H1 (cell line): ENCODE measurements around the gene ANP32B. TPM values are rescaled to one million over a fixed set of nuclear protein-coding genes. Genes with fewer than 3 reads are reported as not detected.

Experiments used
- CTCF ChIA-PET: fragments of 300-600 bp; sonication (Branson Sonifier 250); formaldehyde crosslinking; loops from one replicate; lab custom pipeline; 2021; ENCODE audit not compliant: partially characterized antibody; lab: Charles Lee
- POLR2A ChIA-PET: fragments of 300-600 bp; sonication (Branson Sonifier 250); formaldehyde crosslinking; loops from one replicate; lab custom pipeline; 2021; ENCODE audit warnings: inconsistent platforms; ENCODE audit not compliant: partially characterized antibody; lab: Charles Lee
- DNase-seq, 2 experiments: peaks; one replicate each; pipeline versions ENCODE4 v3.0.0 to v3.0.0-alpha.2; 2010 to 2022; ENCODE audit warnings: low spot score in 2 of 2, low read depth in 1 of 2, mixed read lengths in 1 of 2
- FAIRE-seq: peaks from 2 replicates; lab custom pipeline; 2011; peaks lifted over from hg19 to GRCh38; lab: Jason Lieb, UNC
- H2AFZ ChIP-seq: 2 replicates; pipeline ENCODE4 v1.8.1; 2012; ENCODE audit warnings: low read length, inconsistent platforms
- H2AK5ac ChIP-seq: 2 replicates; pipeline ENCODE4 v1.6.1; 2013; ENCODE audit warnings: low read depth, low read length
- H2BK120ac ChIP-seq: replicated peaks from 2 replicates; pipeline ENCODE3; 2013; ENCODE audit warnings: low read depth, low read length, inconsistent platforms
- H2BK12ac ChIP-seq: 2 replicates; pipeline ENCODE4 v1.6.1; 2013; ENCODE audit warnings: low read depth, low read length
- H2BK15ac ChIP-seq: 2 replicates; pipeline ENCODE4 v1.6.1; 2013; ENCODE audit warnings: low read length
- H2BK20ac ChIP-seq: 2 replicates; pipeline ENCODE4 v1.6.1; 2013; ENCODE audit warnings: low read length
- H2BK5ac ChIP-seq: 2 replicates; pipeline ENCODE4 v1.6.1; 2013; ENCODE audit warnings: low read depth, low read length
- H3K14ac ChIP-seq: 2 replicates; pipeline ENCODE4 v1.6.1; 2013; ENCODE audit warnings: inconsistent platforms; ENCODE audit not compliant: insufficient read length
- H3K18ac ChIP-seq: 2 replicates; pipeline ENCODE4 v1.6.1; 2013; ENCODE audit warnings: low read length; ENCODE audit errors: extremely low read depth
- H3K23ac ChIP-seq: 2 replicates; pipeline ENCODE4 v1.6.1; 2013; ENCODE audit warnings: inconsistent platforms; ENCODE audit not compliant: insufficient read length
- H3K23me2 ChIP-seq: 2 replicates; pipeline ENCODE4 v1.6.1; 2013; ENCODE audit warnings: low read depth, low read length
- H3K27ac ChIP-seq: 2 replicates; pipeline ENCODE4 v1.6.1; 2011; ENCODE audit warnings: low read depth, low read length, inconsistent platforms
- H3K27me3 ChIP-seq, 4 experiments: replicated peaks in 1 of 4; 1 replicate in 1 of 4; 2 replicates in 3 of 4; pipeline versions ENCODE4 v1.6.1 to v1.8.1; 2011 to 2013; ENCODE audit warnings: low read length in 3 of 4, mild to moderate bottlenecking in 3 of 4, inconsistent platforms in 2 of 4, mixed read lengths in 2 of 4, moderate library complexity in 1 of 4; ENCODE audit not compliant: control insufficient read depth in 3 of 4, insufficient read depth in 3 of 4; ENCODE audit errors: extremely low read depth in 1 of 4
- H3K36me3 ChIP-seq, 4 experiments: 2 replicates each; pipeline versions ENCODE4 v1.6.1 to v1.8.1; 2011 to 2013; ENCODE audit warnings: mild to moderate bottlenecking in 4 of 4, low read length in 3 of 4, moderate library complexity in 2 of 4, control low read depth in 1 of 4, inconsistent platforms in 1 of 4; ENCODE audit not compliant: insufficient read depth in 4 of 4, control insufficient read depth in 2 of 4
- H3K4ac ChIP-seq: replicated peaks from 2 replicates; pipeline ENCODE3; 2013; ENCODE audit warnings: low read length, low read depth, mixed read lengths, inconsistent platforms; ENCODE audit not compliant: insufficient read length
- H3K4me1 ChIP-seq, 4 experiments: replicated peaks in 1 of 4; 1 replicate in 1 of 4; 2 replicates in 3 of 4; pipeline versions ENCODE4 v1.6.1 to v1.8.1; 2011 to 2013; ENCODE audit warnings: low read length in 3 of 4, inconsistent platforms in 2 of 4, mixed read lengths in 1 of 4; ENCODE audit not compliant: insufficient read depth in 4 of 4, control insufficient read depth in 3 of 4
- H3K4me2 ChIP-seq, 2 experiments: 2 replicates each; pipeline versions ENCODE4 v1.6.1 to v1.8.1; 2011 to 2013; ENCODE audit warnings: low read depth in 2 of 2, low read length in 2 of 2, control low read depth in 1 of 2, inconsistent platforms in 1 of 2, mild to moderate bottlenecking in 1 of 2; ENCODE audit not compliant: insufficient read depth in 1 of 2
- H3K4me3 ChIP-seq, 4 experiments: fragments of 200-600, 300-600 bp in 1 of 4; sonication (generic), shearing (Covaris generic), sonication (Bioruptor Twin) in 1 of 4; 2 replicates each; pipeline versions ENCODE4 v1.5.1 to v1.8.1; 2011 to 2016; ENCODE audit warnings: low read length in 4 of 4, low read depth in 3 of 4, control low read depth in 2 of 4, inconsistent platforms in 2 of 4, mild to moderate bottlenecking in 2 of 4, mixed read lengths in 1 of 4, moderate library complexity in 1 of 4; ENCODE audit not compliant: insufficient read depth in 2 of 4; ENCODE audit errors: extremely low read depth in 1 of 4
- H3K56ac ChIP-seq: replicated peaks from 2 replicates; pipeline ENCODE3; 2013; ENCODE audit warnings: low read depth, mild to moderate bottlenecking, mixed read lengths, low read length, inconsistent platforms; ENCODE audit not compliant: insufficient read length
- H3K79me1 ChIP-seq: 2 replicates; pipeline ENCODE4 v1.6.1; 2013; ENCODE audit warnings: low read depth, low read length, control low read depth
- H3K79me2 ChIP-seq, 2 experiments: 2 replicates each; pipeline versions ENCODE4 v1.6.1 to v1.8.1; 2012 to 2013; ENCODE audit warnings: low read length in 2 of 2, mild to moderate bottlenecking in 2 of 2, inconsistent platforms in 1 of 2; ENCODE audit not compliant: insufficient read depth in 2 of 2, control insufficient read depth in 1 of 2
- H3K9ac ChIP-seq, 4 experiments: replicated peaks in 1 of 4; 1 replicate in 1 of 4; 2 replicates in 3 of 4; pipeline versions ENCODE4 v1.6.1 to v1.8.1; 2011 to 2013; ENCODE audit warnings: low read depth in 3 of 4, low read length in 3 of 4, control low read depth in 2 of 4, mild to moderate bottlenecking in 2 of 4, moderate library complexity in 2 of 4, inconsistent platforms in 1 of 4; ENCODE audit errors: extremely low read depth in 1 of 4
- H3K9me3 ChIP-seq, 2 experiments: 2 replicates each; pipeline versions ENCODE4 v1.6.1 to v1.8.1; 2012 to 2013; ENCODE audit warnings: mild to moderate bottlenecking in 2 of 2, moderate library complexity in 2 of 2, control low read depth in 1 of 2, inconsistent platforms in 1 of 2, low read depth in 1 of 2, low read length in 1 of 2, mixed read lengths in 1 of 2; ENCODE audit not compliant: insufficient read depth in 2 of 2
- H4K20me1 ChIP-seq, 2 experiments: replicated peaks in 1 of 2; 2 replicates each; pipeline versions ENCODE3 to v1.8.1; 2011 to 2013; ENCODE audit warnings: inconsistent platforms in 2 of 2, low read length in 2 of 2, mild to moderate bottlenecking in 1 of 2; ENCODE audit not compliant: insufficient read depth in 2 of 2, control insufficient read depth in 1 of 2
- H4K5ac ChIP-seq: 2 replicates; pipeline ENCODE4 v1.6.1; 2013; ENCODE audit warnings: low read length, low read depth, mixed read lengths, inconsistent platforms; ENCODE audit not compliant: insufficient read length
- H4K8ac ChIP-seq: 2 replicates; pipeline ENCODE4 v1.8.0; 2013; ENCODE audit warnings: mild to moderate bottlenecking, moderate library complexity, low read length, inconsistent platforms; ENCODE audit not compliant: insufficient read depth; ENCODE audit errors: extremely low read depth
- H4K91ac ChIP-seq: replicated peaks from 2 replicates; pipeline ENCODE3; 2013; ENCODE audit warnings: low read length, mixed read lengths, inconsistent platforms; ENCODE audit not compliant: insufficient read length
- BACH1 ChIP-seq: IDR thresholded peaks from 2 replicates; pipeline ENCODE4 v1.6.1; 2012; ENCODE audit warnings: low read length, improper control_type of control experiment
- SIRT6 ChIP-seq: IDR thresholded peaks from one replicate; pipeline ENCODE4 v1.7.1; 2012; ENCODE audit warnings: low read length, inconsistent platforms
- WGBS, 2 experiments: shearing (Covaris generic) in 1 of 2; methylation state at CpG; one replicate each; pipeline versions ENCODE4 v1.1.6 to v1.1.7; 2013 to 2015; ENCODE audit warnings: low lambda C conversion rate in 2 of 2, mixed read lengths in 2 of 2, inconsistent platforms in 1 of 2, low coverage in 1 of 2, missing lambda C conversion rate in 1 of 2; ENCODE audit not compliant: insufficient replicate concordance in 2 of 2, insufficient coverage in 1 of 2, insufficient read length in 1 of 2; ENCODE audit errors: extremely low coverage in 1 of 2, missing lambda C conversion rate in 1 of 2; 5-methylcytosine and 5-hydroxymethylcytosine counted together
- polyA plus RNA-seq, 7 experiments: library from polyadenylated mRNA; depleted of rRNA in 3 of 7; stranded (reverse) in 5 of 7; unstranded in 2 of 7; fragments of >200 nt in 5 of 7; fragments of 200-250 nt in 2 of 7; gene quantifications; 1 replicate in 5 of 7; 2 replicates in 1 of 7; 4 replicates in 1 of 7; pipeline versions ENCODE4 v1.2.1 to v1.2.3, GENCODE V29; 2011 to 2013; ENCODE audit warnings: missing spikeins in 2 of 7, mixed read lengths in 2 of 7
- total RNA-seq: library from RNA; stranded (reverse); fragmentation: NEBNext Ultra II Directional; extraction: Animal tissue kit (Norgen Biotek cat#: 25700); gene quantifications from 2 replicates; pipeline ENCODE4 v1.2.1, GENCODE V29; 2021

ANP32B gene
- total and polyA plus RNA-seq, 2 of the 8 experiments (the other 6 are each of a cell fraction or from before 2014, with no cell fraction given) = 7.6 to 88.1 TPM

- no peak overlapping the region for H3K23ac ChIP-seq
- H2BK20ac ChIP-seq = no peak overlapping the region
- H3K9ac ChIP-seq = no peak overlapping the region
- H4K5ac ChIP-seq = no peak overlapping the region
- H2BK5ac ChIP-seq = no peak overlapping the region
- WGBS, 2 experiments = 71% methylated on average over 6 of the region's 7 CpGs; no CpG with 5 or more reads in 1 of the 2 experiments
- FAIRE-seq (no peak), DNase-seq (no peak)
- no peak overlapping the region for H3K4me3 ChIP-seq
- no peak overlapping the region for H3K27ac ChIP-seq
- no peak overlapping the region for H3K4me2 ChIP-seq
- H3K23me2 ChIP-seq = no peaks in the 10 kb centered on the region; the same call in 1 of the 2 replicates
- CTCF ChIA-PET = interaction anchor here (0.8 to 3.5 kb wide), 2 partner anchors 9 to 13 kb away, joined by 3 to 13 read pairs; partner anchors contain the start of gene ANP32B
- H4K8ac ChIP-seq = no peak overlapping the region
- no peaks in the 10 kb centered on the region for H3K9me3 ChIP-seq
- H3K36me3 ChIP-seq = no peaks in the 10 kb centered on the region
- no peak overlapping the region for H3K4ac ChIP-seq
- H2BK120ac ChIP-seq = no peak overlapping the region
- H4K91ac ChIP-seq = no peak overlapping the region
- H4K20me1 ChIP-seq = no peaks in the 10 kb centered on the region
- no peaks in the 10 kb centered on the region for H3K79me1 ChIP-seq
- H3K18ac ChIP-seq = no peak overlapping the region
- peaks cover 0 to 21% (median 9%) of the 10 kb centered on the region in 4 experiments; a peak in 4 of 7 replicates for H3K27me3 ChIP-seq
- no peaks in the 10 kb centered on the region for H3K4me1 ChIP-seq
- no peak overlapping the region for H2BK12ac ChIP-seq
- no peak overlapping the region for H2AFZ ChIP-seq
- no peak overlapping the region for H3K14ac ChIP-seq
- POLR2A ChIA-PET = no interaction called here
- H3K79me2 ChIP-seq = no peaks in the 10 kb centered on the region
- no peak overlapping the region for H2AK5ac ChIP-seq
- H2BK15ac ChIP-seq = no peak overlapping the region
- H3K56ac ChIP-seq = no peak overlapping the region
- TF ChIP-seq SIRT6 = no peak
- no peak for TF ChIP-seq BACH1
Observed at GRCh38 chr9:97970165-97970564, 13.0 kb upstream of the ANP32B start.
